GM23248 (cell line): ENCODE results near the gene GARNL3.

Experiments
- EZH2 ChIP-seq: fragments of 200-600 bp; sonication (generic); IDR thresholded peaks from 2 replicates; pipeline ENCODE4 v1.6.1; 2018; ENCODE audit warnings: antibody characterized with exemption, mild to moderate bottlenecking; ENCODE audit not compliant: insufficient read depth, poor library complexity, severe bottlenecking
- EZH2phosphoT487 ChIP-seq: fragments of 200-600 bp; sonication (generic); IDR thresholded peaks from 2 replicates; pipeline ENCODE4 v1.6.1; 2018; ENCODE audit warnings: antibody characterized with exemption, moderate library complexity, mild to moderate bottlenecking, low read depth; ENCODE audit not compliant: insufficient read depth

- TF ChIP-seq EZH2 (no peak), EZH2phosphoT487 (no peak)
Measured at GRCh38 chr9:127430415-127430814, 165.8 kb downstream of the GARNL3 start.
